ENCODE data around the gene XRN2. TPM values are rescaled to one million over a fixed set of nuclear protein-coding genes. Genes with fewer than 3 reads are reported as not detected.
"Not testable (repeated sequence)": the region's sequence is repeated elsewhere in the genome, so short reads cannot be mapped to it uniquely, and the experiment has no call there.

The XRN2 gene
- total RNA-seq, 1 experiment from 2014 or later, result 111 TPM

DNA sequence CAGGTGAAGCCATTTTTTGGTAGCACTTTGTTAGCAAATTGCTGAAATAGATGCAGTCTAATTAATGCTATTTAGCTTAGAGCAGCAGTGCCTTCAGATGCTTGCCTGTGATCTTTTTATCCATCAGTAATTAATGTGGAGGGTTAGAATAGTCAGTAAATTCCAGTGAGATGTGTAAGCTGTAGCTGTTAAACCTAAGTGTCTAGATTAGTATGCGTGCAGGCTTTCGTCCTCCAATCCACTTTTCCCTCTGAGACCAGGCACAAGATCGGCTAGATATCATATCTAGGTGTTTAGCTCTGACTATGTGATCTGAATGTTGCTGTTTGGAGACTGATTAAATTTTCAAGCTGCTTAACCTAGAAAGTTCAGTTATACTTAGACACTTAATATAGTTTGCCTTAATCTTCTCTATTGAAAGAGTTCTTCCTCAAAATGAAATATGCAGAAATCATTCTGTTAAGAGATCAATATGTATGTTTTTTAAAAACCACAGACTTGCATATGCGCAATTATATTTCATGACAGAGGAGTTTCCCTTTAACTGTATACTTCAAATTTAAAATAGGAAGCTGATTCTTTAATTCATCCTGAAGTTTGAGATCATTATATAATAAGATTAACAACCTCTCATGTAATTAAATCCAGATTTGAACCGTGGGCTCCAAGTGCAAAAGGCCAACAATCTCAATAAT, 41.2 kb downstream of the XRN2 start:
- Histone ChIP-seq H3K4me3 (no peak overlapping the region), H3K27me3 (replicated peaks) (no peaks in the 10 kb centered on the region), H3K9me3 (replicated peaks) (no peaks in the 10 kb centered on the region), H3K36me3 (peaks cover 62% of the 10 kb centered on the region), H3K4me1 (replicated peaks) (no peaks in the 10 kb centered on the region), H3K27ac (no peak overlapping the region)
- no peak for DNase-seq (ENCODE audit: low read depth in 1 of 2, low spot score in 2 of 2)

DNA sequence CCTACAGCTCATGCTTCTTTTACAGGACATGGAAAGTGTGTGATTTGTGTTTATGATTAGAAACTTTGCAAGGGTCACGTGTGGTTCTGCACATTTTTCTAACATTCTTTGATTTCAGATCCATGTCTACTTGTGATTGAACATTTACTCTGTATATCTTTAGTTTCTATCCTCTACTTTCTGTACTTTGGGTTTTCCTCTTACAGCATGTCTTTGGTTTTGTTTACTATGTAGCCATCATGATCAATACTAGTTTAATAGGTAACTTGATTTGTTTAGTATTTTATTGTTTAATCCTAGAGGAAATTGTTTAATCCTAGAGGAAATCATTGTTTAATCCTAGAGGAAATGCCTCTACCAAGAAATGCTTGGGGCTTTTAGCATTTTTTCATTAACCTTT, 41.8 kb downstream of the XRN2 start:
- no peaks in the 10 kb centered on the region for H3K4me1 ChIP-seq (replicated peaks)
- no peaks in the 10 kb centered on the region for H3K27me3 ChIP-seq (replicated peaks)
- no peak overlapping the region for H3K4me3 ChIP-seq
- no peaks in the 10 kb centered on the region for H3K9me3 ChIP-seq (replicated peaks)
- DNase-seq (ENCODE audit: low read depth in 1 of 2, low spot score in 2 of 2), result no peak
- H3K36me3 ChIP-seq, result peaks cover 59% of the 10 kb centered on the region
- no peak overlapping the region for H3K27ac ChIP-seq

DNA sequence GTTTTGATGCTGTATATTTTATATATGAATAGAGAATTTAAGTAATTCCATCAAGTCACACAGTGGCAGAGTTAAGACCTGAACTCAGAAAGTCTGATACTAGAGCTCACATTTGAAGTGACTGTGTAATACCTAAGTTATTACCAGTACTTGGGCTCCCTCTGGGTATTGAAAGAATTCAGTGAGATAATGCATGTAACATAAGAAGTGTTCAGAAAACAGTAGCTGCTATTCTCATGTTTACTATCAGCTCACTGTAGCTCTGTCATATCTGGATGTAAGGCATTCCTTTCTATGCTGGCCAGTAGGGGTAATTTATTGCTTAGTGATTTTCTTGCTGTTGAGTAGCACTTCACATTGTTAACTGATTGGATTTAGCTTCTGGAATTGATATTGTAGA, 49.6 kb downstream of the XRN2 start:
- no peak overlapping the region for H3K27ac ChIP-seq
- DNase-seq (ENCODE audit: low read depth in 1 of 2, low spot score in 2 of 2), result no peak
- H3K36me3 ChIP-seq, result peaks cover 54% of the 10 kb centered on the region
- peaks cover 4% of the 10 kb centered on the region for H3K4me1 ChIP-seq (replicated peaks)
- H3K4me3 ChIP-seq, result no peak overlapping the region
- H3K27me3 ChIP-seq (replicated peaks), result no peaks in the 10 kb centered on the region
- no peaks in the 10 kb centered on the region for H3K9me3 ChIP-seq (replicated peaks)

DNA sequence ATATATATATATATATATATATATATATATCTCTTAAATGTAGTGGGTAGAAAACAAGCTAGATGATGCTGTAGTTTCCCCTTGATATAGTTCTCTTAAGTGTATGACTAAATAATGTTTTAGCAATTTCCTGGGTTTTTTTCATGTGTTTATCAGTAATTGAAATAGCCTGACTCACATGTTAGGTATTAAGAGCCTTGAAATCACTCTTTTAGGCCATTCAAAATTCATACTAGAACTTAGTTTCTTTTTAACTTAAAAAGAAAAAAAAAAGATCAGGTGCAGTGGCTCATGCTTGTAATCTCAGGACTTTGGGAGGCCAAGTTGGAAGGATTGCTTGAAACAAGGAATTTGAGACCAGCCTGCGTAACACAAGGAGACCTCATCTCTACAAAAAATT, 50.1 kb downstream of the XRN2 start:
- DNase-seq (ENCODE audit: low read depth in 1 of 2, low spot score in 2 of 2), result no peak
- Histone ChIP-seq H3K4me3 (no peak overlapping the region), H3K36me3 (peaks cover 53% of the 10 kb centered on the region), H3K9me3 (replicated peaks) (no peaks in the 10 kb centered on the region), H3K4me1 (replicated peaks) (peaks cover 4% of the 10 kb centered on the region), H3K27ac (no peak overlapping the region), H3K27me3 (replicated peaks) (no peaks in the 10 kb centered on the region)

DNA sequence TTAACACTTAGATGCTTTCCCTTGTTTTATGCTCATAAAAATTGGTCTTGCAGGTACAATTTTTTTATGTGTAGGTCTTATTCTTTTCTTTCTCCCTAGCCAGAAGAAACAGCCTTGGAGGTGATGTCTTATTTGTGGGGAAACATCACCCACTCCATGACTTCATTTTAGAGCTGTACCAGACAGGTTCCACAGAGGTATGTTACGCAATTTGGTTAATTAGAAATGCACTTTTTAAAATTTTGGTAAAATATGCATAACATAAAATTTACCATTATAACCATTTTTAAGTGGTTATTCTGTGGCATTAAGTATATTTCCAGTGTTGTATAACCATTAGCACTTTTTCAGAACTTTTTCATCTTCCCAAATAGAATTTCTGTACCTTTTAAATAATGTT, 52.9 kb downstream of the XRN2 start:
- no peak for DNase-seq (ENCODE audit: low read depth in 1 of 2, low spot score in 2 of 2)
- Histone ChIP-seq H3K36me3 (peaks cover 52% of the 10 kb centered on the region), H3K4me1 (replicated peaks) (peaks cover 4% of the 10 kb centered on the region), H3K27me3 (replicated peaks) (no peaks in the 10 kb centered on the region), H3K27ac (no peak overlapping the region), H3K9me3 (replicated peaks) (no peaks in the 10 kb centered on the region), H3K4me3 (no peak overlapping the region)

DNA sequence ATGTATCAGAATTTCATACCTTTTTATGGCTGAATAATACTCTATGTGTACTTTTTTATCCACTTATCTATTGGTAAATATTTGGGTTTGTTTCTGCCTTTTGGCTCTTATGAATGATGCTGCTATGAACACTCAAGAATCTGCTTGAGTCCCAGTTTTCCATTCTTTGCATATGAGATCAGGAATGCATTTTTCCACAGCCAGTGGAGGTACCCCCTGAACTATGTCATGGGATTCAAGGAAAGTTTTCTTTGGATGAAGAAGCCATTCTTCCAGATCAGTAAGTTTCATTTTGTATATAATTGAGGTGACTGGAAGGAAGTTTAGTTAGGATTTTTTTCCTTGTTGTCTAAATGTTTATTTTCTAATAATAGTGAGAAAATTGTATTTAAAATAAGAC, 53.3 kb downstream of the XRN2 start:
- H3K27ac ChIP-seq, result no peak overlapping the region
- no peaks in the 10 kb centered on the region for H3K27me3 ChIP-seq (replicated peaks)
- H3K4me1 ChIP-seq (replicated peaks), result peaks cover 4% of the 10 kb centered on the region
- peaks cover 54% of the 10 kb centered on the region for H3K36me3 ChIP-seq
- H3K4me3 ChIP-seq, result no peak overlapping the region
- no peak for DNase-seq (ENCODE audit: low read depth in 1 of 2, low spot score in 2 of 2)
- H3K9me3 ChIP-seq (replicated peaks), result no peaks in the 10 kb centered on the region

DNA sequence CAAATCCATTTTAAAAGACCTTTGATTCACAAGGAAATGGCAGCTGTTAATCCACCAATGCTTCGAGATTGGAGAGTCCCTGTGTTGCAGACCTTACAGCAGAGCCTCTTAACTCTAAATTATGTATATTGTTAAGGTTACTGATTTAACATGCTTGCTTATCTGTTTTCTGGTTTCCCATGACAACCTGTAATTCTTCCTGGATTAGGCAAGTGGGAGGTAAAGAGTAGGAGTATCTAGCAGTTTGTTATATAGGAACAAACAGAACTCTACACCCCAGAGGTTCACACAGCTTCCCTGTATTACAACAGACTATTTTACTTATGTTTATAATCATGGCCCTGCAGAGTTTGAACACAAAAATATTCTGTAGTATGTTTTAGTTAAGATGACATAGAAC, 54.7 kb downstream of the XRN2 start:
- DNase-seq (ENCODE audit: low read depth in 1 of 2, low spot score in 2 of 2), result no peak
- Histone ChIP-seq H3K27ac (no peak overlapping the region), H3K4me1 (replicated peaks) (peaks cover under 1% of the 10 kb centered on the region), H3K36me3 (peaks cover 62% of the 10 kb centered on the region), H3K27me3 (replicated peaks) (no peaks in the 10 kb centered on the region), H3K4me3 (no peak overlapping the region), H3K9me3 (replicated peaks) (no peaks in the 10 kb centered on the region)

DNA sequence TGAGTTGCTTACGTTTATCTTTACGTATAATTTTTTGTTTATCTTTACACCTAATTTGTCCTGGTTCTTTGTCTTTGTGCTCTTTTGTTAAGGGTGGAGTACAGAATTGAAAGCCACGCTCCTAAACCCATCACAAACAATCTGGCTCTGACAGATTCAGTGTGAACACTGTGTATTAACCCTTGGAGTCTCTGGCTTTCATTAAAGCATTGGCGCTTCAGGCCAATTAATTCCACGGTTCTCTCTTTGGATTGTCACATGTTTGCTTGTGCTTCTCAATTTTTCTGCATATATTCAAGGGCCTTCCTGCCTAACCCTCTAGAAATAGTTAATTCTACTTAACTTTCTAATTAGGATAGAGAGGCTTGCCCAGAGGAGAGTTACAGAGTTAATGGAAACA, 55.6 kb downstream of the XRN2 start:
- Histone ChIP-seq H3K9me3 (replicated peaks) (no peaks in the 10 kb centered on the region), H3K27ac (no peak overlapping the region), H3K27me3 (replicated peaks) (no peaks in the 10 kb centered on the region), H3K4me3 (no peak overlapping the region), H3K4me1 (replicated peaks) (no peaks in the 10 kb centered on the region), H3K36me3 (peaks cover 71% of the 10 kb centered on the region)
- no peak for DNase-seq (ENCODE audit: low read depth in 1 of 2, low spot score in 2 of 2)

DNA sequence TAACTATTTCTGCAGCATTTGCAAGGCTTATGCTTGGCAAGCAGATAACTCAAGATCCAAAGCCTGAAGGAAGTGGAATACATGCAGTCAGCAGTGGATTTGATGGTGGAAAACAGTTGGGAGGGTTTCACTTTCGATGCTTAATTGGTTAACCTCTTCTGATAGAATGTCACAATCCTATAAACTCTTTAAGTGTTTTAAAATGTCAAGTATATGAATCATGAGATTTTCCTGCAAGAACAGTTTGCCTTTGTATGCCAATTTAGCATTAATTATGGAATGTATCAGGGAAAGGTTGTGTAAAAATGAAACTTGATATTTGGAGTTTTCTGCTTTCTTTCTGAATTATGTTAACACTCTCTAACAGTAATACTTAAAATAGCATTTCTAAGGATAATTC, 57.6 kb downstream of the XRN2 start:
- Histone ChIP-seq H3K4me1 (replicated peaks) (no peaks in the 10 kb centered on the region), H3K36me3 (peaks cover 69% of the 10 kb centered on the region), H3K27me3 (replicated peaks) (no peaks in the 10 kb centered on the region), H3K9me3 (replicated peaks) (no peaks in the 10 kb centered on the region), H3K27ac (no peak overlapping the region), H3K4me3 (no peak overlapping the region)
- no peak for DNase-seq (ENCODE audit: low read depth in 1 of 2, low spot score in 2 of 2)

DNA sequence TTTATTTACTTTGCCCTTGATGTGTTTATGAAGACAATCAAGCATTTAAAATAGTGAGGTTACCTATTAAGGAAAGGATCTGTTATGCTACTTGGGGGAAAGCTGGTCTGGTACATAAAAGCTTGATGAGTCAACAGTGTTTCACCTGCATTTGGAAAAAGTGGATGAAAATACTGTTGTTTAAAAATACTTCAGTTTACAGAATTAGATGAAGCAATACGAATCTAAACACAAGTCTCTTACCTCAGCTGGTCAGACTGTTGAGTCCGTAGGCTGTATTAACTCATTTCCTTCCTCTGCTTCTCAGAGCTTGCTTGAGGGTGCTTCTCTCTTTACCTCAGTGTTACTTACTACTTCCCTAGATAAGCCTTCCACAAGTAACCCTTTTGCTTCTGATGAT, 58.1 kb downstream of the XRN2 start:
- no peaks in the 10 kb centered on the region for H3K27me3 ChIP-seq (replicated peaks)
- H3K4me3 ChIP-seq, result no peak overlapping the region
- no peaks in the 10 kb centered on the region for H3K4me1 ChIP-seq (replicated peaks)
- peaks cover 66% of the 10 kb centered on the region for H3K36me3 ChIP-seq
- DNase-seq (ENCODE audit: low read depth in 1 of 2, low spot score in 2 of 2), result no peak
- H3K9me3 ChIP-seq (replicated peaks), result no peaks in the 10 kb centered on the region
- H3K27ac ChIP-seq, result no peak overlapping the region

DNA sequence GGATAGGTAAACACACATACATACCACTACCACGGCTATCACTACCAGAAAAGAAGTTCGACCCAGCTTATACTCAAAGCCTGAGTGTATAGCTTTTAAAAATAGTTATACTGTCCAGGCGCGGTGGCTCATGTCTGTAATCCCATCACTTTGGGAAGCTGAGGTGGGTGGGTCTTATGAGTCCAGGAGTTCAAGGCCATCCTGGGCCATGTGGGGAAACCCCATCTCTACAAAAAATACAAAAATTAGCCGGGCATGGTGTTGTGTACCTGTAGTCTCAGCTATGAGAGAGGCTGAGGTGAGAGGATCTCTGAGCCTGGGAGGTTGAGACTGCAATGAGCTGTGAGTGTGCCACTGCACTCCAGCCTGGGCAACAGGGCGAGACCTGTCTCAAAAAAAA, 61.3 kb downstream of the XRN2 start:
- Histone ChIP-seq H3K27me3 (replicated peaks) (no peaks in the 10 kb centered on the region), H3K9me3 (replicated peaks) (no peaks in the 10 kb centered on the region), H3K4me3 (no peak overlapping the region), H3K4me1 (replicated peaks) (no peaks in the 10 kb centered on the region), H3K36me3 (peaks cover 69% of the 10 kb centered on the region), H3K27ac (no peak overlapping the region)
- no peak for DNase-seq (ENCODE audit: low read depth in 1 of 2, low spot score in 2 of 2)

DNA sequence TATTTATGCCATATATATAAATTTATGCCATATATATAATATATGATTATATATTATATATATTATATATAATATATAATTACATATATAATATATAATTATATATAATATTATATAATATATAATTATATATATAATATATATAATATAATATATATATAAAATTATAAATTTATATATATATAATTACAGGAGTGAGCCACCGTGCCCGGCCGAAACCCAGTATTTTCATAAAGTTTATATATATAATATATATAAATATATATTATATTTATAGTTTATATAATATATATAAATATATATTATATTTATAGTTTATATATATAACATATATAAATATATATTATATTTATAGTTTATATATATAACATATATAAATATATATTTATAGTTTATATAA, 62.6 kb downstream of the XRN2 start:
- no peak overlapping the region for H3K4me3 ChIP-seq
- peaks cover 76% of the 10 kb centered on the region for H3K36me3 ChIP-seq
- H3K27ac ChIP-seq, result no peak overlapping the region
- no peaks in the 10 kb centered on the region for H3K27me3 ChIP-seq (replicated peaks)
- no peaks in the 10 kb centered on the region for H3K9me3 ChIP-seq (replicated peaks)
- no peak for DNase-seq (ENCODE audit: low read depth in 1 of 2, low spot score in 2 of 2)
- H3K4me1 ChIP-seq (replicated peaks), result no peaks in the 10 kb centered on the region

DNA sequence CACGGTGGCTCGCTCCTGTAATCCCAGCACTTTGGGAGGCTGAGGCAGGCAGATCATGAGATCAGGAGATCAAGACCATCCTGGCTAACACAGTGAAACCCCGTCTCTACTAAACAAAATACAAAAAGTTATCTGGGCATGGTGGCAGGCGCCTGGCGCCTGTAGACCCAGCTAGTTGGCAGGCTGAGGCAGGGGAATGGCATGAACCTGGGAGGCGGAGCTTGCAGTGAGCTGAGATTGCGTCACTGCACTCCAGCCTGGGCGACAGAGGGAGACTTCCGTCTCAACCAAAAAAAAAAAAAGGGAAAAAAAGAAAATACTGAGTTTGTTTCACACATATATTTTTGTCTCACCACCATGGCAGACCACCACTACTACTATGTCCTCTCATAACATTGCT, 63.1 kb downstream of the XRN2 start:
- H3K27ac ChIP-seq; DNase-seq (ENCODE audit: low read depth in 1 of 2, low spot score in 2 of 2); H3K27me3 ChIP-seq (replicated peaks); H3K4me3 ChIP-seq; H3K4me1 ChIP-seq (replicated peaks); H3K9me3 ChIP-seq (replicated peaks): not testable (repeated sequence)
- peaks cover 80% of the 10 kb centered on the region for H3K36me3 ChIP-seq

DNA sequence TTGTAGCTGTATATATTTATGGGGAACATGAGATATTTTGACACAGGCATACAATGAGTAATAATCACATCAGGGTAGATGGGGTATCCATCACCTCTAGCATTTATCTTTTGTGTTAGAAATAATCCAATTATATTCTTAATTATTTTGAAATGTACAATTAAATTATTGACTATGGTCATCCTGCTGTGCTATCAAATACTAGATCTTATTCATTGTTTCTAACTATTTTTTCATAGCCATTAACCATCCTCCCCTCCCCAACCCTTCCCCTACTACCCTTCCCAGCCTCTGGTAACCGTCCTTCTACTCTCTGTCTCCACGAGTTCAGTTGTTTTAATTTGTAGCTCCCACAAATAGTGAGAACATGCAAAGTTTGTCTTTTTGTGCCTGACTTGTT, 65.7 kb downstream of the XRN2 start:
- Histone ChIP-seq H3K36me3 (peaks cover 73% of the 10 kb centered on the region), H3K9me3 (replicated peaks) (no peaks in the 10 kb centered on the region), H3K27me3 (replicated peaks) (no peaks in the 10 kb centered on the region), H3K4me1 (replicated peaks) (peaks cover 4% of the 10 kb centered on the region; the same call in 1 of the 2 replicates), H3K4me3 (no peak overlapping the region), H3K27ac (no peak overlapping the region)
- DNase-seq (ENCODE audit: low read depth in 1 of 2, low spot score in 2 of 2), result no peak

DNA sequence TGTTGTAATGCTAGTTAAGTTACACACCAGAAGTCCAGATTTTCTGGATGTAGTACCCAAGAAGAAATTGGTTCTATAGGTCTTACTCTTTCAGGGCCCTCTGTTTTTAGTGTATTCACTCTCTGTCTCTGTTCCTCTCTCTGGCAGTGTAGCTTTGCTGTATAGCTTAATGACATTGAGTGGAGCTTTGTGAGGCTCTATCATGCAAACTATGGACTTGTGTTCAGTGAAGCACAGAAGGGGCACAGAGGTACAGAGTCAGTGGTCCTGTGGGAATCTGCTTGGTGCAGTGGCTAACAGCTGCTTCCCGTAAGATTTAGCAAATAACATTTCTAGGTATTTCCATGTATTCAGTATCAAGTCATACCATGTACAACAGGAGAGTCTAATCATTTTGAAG, 68.1 kb downstream of the XRN2 start:
- no peaks in the 10 kb centered on the region for H3K9me3 ChIP-seq (replicated peaks)

More for the DNA sequence above, 68.1 kb downstream of the XRN2 start:
- H3K36me3 ChIP-seq, result peaks cover 64% of the 10 kb centered on the region
- H3K4me3 ChIP-seq, result no peak overlapping the region
- H3K27ac ChIP-seq, result no peak overlapping the region
- no peak for DNase-seq (ENCODE audit: low read depth in 1 of 2, low spot score in 2 of 2)
- no peaks in the 10 kb centered on the region for H3K27me3 ChIP-seq (replicated peaks)
- peaks cover 4% of the 10 kb centered on the region; the same call in 1 of the 2 replicates for H3K4me1 ChIP-seq (replicated peaks)

Data from SJSA1 (cell line).